ENCODE results near the gene CCDC152.

CCDC152 gene

GRCh38 chr5:42749020-42749419, 7.6 kb upstream of the CCDC152 start:
- no peak for DNase-seq (ENCODE audit: low read depth in 1 of 2, low spot score in 1 of 2)
- TF ChIP-seq REST (IDR thresholded peaks at IDR 0.05; ENCODE audit: insufficient replicate concordance, low read depth) = no peak
- no peak for TF ChIP-seq SPI1 (IDR thresholded peaks at IDR 0.05; ENCODE audit: borderline replicate concordance, low read depth)
- TF ChIP-seq GABPA (IDR thresholded peaks at IDR 0.05; ENCODE audit: low read depth) = no peak
- TF ChIP-seq CTCF (IDR thresholded peaks at IDR 0.05; ENCODE audit: insufficient read depth, low read length) = no peak
- TF ChIP-seq POLR2AphosphoS5 (IDR thresholded peaks at IDR 0.05; ENCODE audit: low read depth) = no peak
- Histone ChIP-seq H3K27me3 (ENCODE audit: insufficient read depth, poor library complexity, severe bottlenecking) (no peaks in the 10 kb centered on the region), H3K4me3 (replicated peaks; ENCODE audit: insufficient read depth, low read length) (no peak overlapping the region), H3K27ac (replicated peaks) (no peak overlapping the region)

- H3K27ac ChIP-seq (replicated peaks) = no peak overlapping the region
- H3K4me3 ChIP-seq (replicated peaks; ENCODE audit: insufficient read depth, low read length) = no peak overlapping the region
- no peak for TF ChIP-seq SPI1 (IDR thresholded peaks at IDR 0.05; ENCODE audit: borderline replicate concordance, low read depth)
- TF ChIP-seq REST (IDR thresholded peaks at IDR 0.05; ENCODE audit: insufficient replicate concordance, low read depth) = no peak
- no peak for TF ChIP-seq CTCF (IDR thresholded peaks at IDR 0.05; ENCODE audit: insufficient read depth, low read length)
- TF ChIP-seq POLR2AphosphoS5 (IDR thresholded peaks at IDR 0.05; ENCODE audit: low read depth) = no peak
- no peak for TF ChIP-seq GABPA (IDR thresholded peaks at IDR 0.05; ENCODE audit: low read depth)
- no peaks in the 10 kb centered on the region for H3K27me3 ChIP-seq (ENCODE audit: insufficient read depth, poor library complexity, severe bottlenecking)
- no peak for DNase-seq (ENCODE audit: low read depth in 1 of 2, low spot score in 1 of 2)
These were observed 6.1 kb upstream of the CCDC152 start for GRCh38 chr5:42750507-42750906.

- DNase-seq (ENCODE audit: low read depth in 1 of 2, low spot score in 1 of 2) = no peak
- TF ChIP-seq REST (IDR thresholded peaks at IDR 0.05; ENCODE audit: insufficient replicate concordance, low read depth) (no peak), POLR2AphosphoS5 (IDR thresholded peaks at IDR 0.05; ENCODE audit: low read depth) (no peak), CTCF (IDR thresholded peaks at IDR 0.05; ENCODE audit: insufficient read depth, low read length) (no peak), GABPA (IDR thresholded peaks at IDR 0.05; ENCODE audit: low read depth) (no peak)
- H3K4me3 ChIP-seq (replicated peaks; ENCODE audit: insufficient read depth, low read length) = no peak overlapping the region
- H3K27me3 ChIP-seq (ENCODE audit: insufficient read depth, poor library complexity, severe bottlenecking) = no peaks in the 10 kb centered on the region
- no peak overlapping the region for H3K27ac ChIP-seq (replicated peaks)
These were observed 5.6 kb upstream of the CCDC152 start for GRCh38 chr5:42751044-42751443.

Data from HL-60 (cell line).